ENCODE measurements around the gene TPO. TPM values are rescaled to one million over a fixed set of nuclear protein-coding genes. Genes with fewer than 3 reads are reported as not detected.
"Not testable (repeated sequence)": the region's sequence is repeated elsewhere in the genome, so short reads cannot be mapped to it uniquely, and the experiment has no call there.

TPO gene
- polyA plus RNA-seq, 3 donors: 0.06 to 0.09 TPM; not detected in 1

DNA sequence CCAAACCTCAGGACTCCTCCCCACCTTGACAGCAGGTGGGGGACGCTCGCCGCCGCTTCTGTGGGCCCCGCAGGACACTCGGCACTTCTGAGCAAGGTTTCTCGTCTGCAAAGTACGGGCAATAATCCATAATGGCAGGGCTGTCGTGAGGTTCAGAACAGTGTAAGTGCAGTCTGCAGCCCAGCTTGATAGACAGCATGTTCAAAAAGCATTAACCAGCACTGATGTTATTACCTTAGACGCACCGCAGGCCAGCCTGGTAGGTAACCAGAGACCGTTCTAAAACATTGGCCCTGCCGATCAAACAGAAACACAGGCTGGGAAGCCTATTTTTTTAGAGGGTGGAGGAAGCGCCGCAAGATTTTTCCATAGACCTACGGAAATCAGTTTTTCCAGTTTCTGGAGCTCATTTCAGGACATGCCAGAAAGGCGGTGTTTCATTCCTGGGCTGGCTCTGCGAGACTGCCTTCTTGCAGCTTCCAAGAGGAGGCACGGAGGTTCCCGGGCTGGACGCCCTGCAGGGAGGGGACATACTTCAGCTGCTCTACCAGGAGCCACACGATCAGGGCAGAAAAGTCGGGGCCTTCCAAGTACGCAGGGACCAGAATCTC lies 148.7 kb downstream of the TPO start:
- no peak for DNase-seq (ENCODE audit: extremely low read depth in 1 of 11, low read depth in 9 of 11, low spot score in 4 of 11)

DNA sequence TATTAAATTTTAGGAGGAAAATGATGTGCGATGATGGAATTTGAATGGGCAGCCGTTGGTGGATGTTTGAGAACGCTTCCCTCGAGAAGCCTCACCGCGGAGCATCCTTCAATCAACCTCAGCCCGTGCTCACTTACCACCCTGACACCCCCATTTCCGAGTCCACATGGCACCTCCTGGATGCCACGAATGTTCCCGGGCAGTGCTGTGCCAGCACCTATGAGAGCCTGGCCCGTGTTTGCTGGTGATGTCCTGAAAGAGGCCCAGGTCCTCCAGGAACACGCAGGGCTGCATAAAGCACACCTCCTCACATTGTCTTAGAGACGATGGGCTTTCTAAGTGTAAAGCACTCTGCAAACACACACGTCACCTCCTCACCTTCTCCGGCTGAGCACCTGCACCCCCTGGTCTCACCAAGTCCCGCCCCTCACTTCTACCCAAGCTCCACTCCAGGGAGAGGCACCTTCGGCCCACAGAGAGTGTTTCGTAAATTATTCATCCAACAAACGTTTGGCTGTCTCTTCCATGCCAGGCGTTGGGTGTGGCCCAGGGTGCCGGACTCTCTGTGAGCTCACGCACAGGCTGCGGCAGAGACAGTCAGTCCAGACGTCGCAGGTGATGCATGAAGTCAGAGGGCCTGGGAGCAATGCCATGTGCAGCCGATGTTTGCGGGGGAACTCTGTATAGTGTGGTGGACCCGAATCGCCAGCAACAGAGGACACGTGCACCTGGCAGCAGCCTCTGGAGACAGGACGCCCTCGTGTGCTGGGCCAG lies 150.0 kb downstream of the TPO start:
- DNase-seq (ENCODE audit: extremely low read depth in 1 of 11, low read depth in 9 of 11, low spot score in 4 of 11): no peak

DNA sequence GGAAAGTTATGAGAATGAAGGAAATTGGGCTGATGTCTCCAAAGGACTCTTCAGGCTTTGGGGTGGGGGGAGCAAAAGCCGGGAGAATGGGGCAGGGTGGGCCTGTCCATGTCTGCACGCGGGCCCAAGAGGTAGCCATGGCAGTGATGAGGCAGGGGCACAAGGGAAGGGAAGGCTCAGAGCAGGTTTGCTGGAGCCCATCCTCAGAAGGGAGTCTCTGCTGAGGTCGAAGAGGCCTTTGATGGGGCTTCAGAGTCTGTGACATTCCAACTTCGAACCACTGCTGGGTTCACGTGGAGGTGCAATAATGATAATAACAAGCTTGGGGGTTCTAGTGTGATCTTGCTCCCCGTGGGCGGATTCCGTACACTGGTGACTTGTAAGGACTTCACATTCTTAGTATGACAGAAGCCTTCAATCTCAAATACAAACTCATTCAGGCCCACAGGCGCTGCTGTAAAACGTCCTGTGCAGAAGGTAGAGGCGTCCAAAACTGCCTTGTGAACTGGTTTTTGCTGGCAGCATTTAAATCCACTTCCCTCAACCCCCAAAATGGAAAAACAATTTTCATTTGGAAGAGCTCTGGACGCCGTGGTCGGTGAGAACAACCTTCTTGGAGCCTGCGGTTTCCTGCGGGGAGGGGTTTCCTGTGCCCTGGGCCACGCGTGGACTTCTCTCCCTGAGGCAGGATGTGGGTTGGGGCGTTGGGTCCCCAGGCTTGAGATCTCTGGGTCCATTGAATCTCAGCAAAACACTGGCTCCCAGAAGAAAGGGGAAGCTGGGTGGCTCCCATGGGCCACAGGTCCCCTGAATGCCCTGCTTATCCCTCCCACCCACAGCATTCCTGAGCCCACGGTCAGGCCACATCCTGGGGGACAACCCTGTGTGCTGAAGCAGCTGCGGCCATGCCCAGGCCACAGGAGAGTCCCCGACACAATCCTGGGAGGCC lies 151.0 kb downstream of the TPO start:
- no peak for DNase-seq (ENCODE audit: extremely low read depth in 1 of 11, low read depth in 9 of 11, low spot score in 4 of 11)

DNA sequence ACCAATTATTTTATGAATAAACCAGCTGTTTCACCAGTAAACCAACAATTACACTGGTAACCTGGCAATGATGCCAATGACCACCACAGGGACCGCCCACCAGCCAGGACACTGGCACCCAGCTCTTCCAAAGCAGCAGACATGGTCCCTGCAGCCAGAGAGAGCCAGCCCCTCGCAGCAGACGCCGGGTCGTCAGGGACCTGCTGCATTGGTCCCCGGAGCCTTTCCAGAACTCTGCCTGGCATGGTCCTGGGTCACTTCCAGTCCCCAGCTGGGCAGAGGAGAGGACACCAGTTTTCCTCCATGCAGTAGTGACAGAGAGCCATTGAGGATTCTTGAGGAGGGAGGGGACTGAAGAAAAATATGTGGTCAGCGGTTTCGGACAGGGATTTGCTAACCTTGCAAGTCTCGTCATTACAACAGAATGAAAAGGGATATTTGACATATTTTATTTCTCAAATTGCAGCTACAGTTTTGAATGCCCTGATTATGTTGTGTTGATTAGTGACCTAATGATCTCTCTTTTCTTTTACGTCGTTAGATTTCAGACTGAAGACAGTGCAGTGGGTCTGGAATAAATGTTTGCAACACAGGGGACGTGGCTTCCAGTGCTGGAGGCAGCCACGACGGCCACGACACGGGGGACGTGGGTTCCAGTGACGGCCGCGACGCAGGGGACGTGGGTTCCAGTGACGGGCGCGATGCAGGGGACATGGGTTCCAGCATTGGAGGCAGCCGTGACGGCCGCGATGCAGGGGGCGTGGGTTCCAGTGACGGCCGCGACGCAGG lies 154.5 kb downstream of the TPO start:
- DNase-seq (ENCODE audit: extremely low read depth in 1 of 11, low read depth in 9 of 11, low spot score in 4 of 11): no peak

DNA sequence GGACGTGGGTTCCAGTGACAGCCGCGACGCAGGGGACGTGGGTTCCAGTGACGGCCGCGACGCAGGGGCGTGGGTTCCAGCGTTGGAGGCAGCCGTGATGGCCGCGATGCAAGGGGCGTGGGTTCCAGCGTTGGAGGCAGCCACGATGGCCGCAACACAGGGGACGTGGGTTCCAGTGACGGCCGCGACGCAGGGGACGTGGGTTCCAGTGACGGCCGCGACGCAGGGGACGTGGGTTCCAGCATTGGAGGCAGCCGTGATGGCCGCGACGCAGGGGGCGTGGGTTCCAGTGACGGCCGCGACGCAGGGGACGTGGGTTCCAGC lies 155.0 kb downstream of the TPO start:
- DNase-seq (ENCODE audit: extremely low read depth in 1 of 11, low read depth in 9 of 11, low spot score in 4 of 11): not testable (repeated sequence)

DNA sequence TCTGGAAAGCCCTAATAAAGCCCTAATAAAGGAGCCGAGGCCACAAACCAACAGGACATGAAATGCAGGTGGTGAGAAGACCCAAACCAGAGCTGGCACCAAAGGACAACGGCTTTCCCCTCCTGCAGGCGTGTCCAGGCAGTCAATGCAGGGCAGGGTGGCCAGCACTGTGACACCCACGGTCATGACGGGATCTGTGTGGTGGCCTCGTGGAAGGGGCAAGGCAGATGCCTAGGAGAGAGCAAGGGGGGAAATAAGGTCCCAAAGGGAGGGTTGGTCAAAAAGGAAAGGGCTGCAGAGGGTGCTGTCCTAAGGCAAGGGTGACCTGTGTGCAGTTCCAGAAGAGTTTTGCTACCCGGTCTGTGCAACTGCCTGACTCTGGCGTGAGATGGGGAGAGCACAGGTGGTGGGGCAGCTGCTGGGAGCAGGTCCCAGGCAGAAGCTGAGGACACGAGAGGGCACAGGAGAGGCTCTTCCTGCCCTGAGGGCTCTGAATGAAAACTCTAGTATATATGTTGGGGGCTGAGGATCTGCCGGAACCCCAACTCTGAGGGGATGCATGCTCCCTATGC lies 156.7 kb downstream of the TPO start:
- no peak for DNase-seq (ENCODE audit: extremely low read depth in 1 of 11, low read depth in 9 of 11, low spot score in 4 of 11)

DNA sequence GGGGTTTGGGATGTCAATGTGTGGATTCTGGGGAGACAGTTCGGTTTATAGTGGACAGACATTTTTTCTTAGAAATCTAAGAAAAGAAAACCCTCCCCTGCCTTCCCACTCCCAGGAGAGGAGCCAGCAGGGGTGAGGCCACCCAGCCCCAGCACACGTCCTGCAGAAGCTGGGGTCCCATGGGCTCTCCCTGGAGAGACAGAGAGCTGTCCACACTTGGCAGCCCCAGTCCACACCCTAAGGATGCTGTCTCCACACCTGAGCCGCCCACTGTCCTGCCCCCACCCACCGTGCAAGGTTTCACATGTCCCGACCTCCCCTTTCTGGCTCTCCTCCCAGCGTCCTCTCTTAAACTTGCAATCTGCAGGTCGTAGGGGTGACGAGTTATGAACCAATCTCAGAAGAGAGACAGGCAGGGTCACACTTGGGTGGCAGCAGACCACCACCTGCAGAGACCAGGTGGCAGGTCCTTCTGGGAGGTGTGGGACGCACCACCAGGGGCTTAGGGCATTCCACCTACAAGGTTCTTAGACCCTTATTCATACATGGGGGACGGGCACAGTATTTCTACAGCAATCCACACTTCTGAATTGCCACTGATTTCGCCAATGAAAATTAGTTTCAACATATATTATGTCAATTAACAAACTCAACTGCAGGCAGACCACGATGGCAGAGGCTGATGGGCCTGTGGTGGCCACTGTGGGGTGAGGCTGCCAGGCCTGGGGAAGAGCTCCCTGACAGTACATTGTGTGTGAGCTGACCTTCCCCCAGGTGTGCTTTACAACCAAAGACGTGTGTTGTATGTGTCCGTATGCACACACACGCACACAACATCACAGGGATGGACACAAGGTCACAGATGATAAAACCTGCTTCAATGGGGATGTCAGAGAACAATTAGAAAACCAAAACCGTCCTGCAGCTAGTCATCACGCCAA lies 158.5 kb downstream of the TPO start:
- DNase-seq (ENCODE audit: extremely low read depth in 1 of 11, low read depth in 9 of 11, low spot score in 4 of 11): no peak

DNA sequence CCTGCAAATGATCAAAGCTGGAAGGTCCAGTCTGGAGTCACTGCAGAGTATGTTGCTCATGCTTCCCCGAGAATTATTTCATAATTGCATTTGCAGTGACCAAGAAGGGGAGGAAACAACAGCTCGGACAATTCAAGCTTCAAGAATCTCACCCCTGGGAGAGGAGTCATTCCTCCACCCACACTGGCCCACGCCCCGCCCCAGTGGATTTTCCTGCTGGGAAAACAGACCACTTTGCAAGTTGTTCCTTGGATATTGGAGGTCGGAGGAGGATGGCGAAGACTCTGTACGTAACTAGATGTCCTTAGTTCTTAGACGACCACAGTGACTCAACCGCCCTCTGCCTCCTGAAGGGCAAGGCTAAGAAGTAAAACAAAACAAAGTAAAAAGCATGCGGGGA lies 159.4 kb downstream of the TPO start:
- no peak for DNase-seq (ENCODE audit: extremely low read depth in 1 of 11, low read depth in 9 of 11, low spot score in 4 of 11)

DNA sequence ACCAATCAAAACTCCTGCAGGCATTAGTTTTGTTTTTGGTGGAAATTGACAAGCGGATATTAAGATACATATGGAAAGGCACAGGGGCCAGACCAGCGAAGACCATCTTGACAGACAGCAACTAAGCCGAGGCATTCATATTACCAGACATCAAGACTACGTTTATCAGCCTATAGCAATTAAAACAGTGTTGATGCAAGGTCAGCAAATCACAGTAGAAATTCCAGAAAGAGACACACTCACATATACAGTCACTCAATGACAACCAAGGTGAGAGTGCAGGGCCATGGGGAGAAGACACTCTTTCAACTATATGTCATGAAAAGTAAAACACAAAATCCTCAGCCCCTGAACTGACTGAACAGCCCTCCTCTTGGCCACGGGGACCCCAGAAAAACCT lies 164.6 kb downstream of the TPO start:
- DNase-seq (ENCODE audit: extremely low read depth in 1 of 11, low read depth in 9 of 11, low spot score in 4 of 11): no peak

DNA sequence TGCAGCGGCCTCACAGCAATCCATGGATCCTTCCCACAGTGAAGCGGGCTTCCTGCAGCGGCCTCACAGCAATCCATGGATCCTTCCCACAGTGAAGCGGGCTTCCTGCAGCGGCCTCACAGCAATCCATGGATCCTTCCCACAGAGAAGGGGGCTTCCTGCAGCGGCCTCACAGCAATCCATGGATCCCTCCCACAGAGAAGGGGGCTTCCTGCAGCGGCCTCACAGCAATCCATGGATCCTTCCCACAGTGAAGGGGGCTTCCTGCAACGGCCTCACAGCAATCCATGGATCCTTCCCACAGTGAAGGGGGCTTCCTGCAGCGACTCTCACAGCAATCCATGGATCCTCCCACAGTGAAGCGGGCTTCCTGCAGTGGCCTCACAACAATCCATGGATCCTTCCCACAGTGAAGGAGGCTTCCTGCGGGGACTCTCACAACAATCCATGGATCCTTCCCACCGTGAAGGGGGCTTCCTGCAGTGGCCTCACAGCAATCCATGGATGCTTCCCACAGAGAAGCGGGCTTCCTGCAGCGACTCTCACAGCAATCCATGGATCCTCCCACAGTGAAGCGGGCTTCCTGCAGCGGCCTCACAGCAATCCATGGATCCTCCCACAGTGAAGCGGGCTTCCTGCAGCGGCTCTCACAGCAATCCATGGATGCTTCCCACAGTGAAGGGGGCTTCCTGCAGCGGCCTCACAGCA lies 168.1 kb downstream of the TPO start:
- not testable (repeated sequence) for DNase-seq (ENCODE audit: extremely low read depth in 1 of 11, low read depth in 9 of 11, low spot score in 4 of 11)

DNA sequence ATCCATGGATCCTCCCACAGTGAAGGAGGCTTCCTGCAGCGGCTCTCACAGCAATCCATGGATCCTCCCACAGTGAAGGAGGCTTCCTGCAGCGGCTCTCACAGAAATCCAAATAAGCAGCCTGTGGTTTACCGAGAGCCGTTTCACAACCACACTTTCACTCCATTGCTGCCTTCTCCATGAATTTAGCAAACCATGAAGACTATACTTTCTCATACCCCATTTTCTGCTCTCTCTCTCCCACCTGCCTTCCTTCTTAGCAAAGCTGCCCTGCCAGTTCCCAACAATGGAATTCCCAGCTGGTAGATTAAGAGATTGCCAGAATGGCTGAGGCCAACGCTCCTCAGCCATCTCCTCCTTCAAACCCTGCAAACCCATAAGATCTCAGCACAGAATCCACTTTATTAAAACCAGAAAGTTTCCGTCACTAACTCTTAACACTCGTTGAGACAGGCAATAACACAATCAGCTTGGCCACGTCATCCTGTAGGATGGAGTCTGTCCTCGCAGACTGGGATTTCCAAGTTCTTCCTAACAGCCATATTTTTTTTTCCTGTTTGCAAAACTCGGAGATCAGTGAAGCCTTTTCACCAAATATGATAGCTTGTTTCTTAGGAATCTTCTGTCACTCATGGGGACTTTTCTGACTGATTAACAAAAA lies 168.8 kb downstream of the TPO start:
- no peak for DNase-seq (ENCODE audit: extremely low read depth in 1 of 11, low read depth in 9 of 11, low spot score in 4 of 11)

DNA sequence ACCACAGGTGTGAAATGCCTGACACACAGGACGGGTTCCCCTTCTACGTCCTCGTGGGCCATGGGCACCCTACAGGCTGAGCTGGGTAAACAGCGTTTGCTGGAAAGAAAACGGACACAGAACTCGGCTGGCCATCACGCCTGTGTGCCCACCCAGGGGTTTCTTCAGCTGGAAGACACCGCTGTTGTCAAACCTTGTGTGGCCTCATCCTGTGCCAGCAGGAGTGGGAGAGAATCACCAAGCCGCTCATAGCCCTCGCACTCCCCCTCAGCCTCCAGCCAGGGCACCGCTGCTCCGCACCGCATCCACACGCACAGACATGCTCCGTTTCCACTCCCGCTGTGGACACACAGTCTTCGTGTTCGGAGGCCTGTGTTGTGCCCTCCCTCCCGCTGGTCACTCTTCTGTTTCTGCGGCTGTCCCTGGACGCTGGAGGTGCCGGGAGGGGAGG lies 169.7 kb downstream of the TPO start:
- DNase-seq (ENCODE audit: extremely low read depth in 1 of 11, low read depth in 9 of 11, low spot score in 4 of 11): no peak

DNA sequence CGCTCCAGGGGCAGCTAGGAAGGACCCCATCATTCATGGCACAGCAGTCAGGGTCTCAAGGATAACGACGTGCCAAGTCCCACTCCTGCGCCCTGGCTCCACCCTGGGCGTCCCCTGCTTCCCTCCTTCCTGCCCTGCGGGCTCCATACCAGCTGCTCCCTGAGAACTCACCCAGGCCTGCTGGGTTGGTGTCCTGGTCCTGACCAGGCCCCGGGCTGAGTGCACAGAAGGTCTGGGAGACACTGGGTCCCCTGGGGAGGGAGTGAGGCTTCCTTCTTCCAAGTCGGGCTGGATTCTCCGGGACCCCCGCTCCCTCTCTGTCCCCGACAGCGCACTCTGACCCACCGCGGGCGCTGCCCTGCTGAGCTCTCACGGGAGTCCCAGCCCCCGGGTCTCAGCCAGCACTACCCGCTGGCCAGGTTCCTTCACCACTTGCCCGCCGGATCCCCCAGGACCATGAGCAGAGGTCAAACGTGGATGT lies 170.8 kb downstream of the TPO start:
- no peak for DNase-seq (ENCODE audit: extremely low read depth in 1 of 11, low read depth in 9 of 11, low spot score in 4 of 11)

DNA sequence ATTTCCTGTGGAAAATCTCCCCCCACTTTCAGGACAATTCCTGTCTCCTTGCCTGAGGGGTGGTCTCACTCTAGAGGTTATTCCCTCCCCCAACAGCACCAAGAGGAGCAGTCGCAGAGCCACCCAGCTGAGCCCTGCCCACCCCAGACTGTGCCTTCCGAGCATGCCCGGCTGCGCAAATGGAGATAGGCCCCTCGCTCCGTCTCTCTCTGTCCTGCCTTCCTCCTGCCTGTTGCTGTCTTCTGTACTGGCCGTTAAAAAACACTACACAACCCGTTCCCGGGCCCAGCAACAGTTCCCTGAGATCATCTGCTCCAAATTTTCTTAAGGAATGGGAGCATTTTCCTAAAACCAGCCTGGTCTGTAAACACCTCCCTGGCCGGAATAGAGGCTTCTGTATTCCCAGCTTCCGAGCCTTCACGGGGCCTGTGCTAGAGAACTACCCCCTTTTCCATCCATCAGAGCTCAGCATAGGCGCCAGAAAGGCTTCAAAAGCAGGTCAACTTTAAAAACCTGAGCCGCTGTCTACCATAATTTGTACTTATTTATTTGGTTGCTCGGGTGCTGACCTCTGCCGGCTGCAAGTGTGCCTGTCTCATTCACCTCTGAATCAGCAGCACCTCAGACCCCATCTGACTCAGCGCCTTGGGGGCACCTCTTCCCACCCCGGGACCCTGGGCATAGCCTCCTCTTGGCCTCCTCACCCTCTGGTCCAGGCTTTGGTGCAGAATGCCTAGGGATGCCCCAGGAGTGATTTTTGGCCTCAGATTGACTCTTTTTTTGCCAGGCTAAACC lies 171.6 kb downstream of the TPO start:
- no peak for DNase-seq (ENCODE audit: extremely low read depth in 1 of 11, low read depth in 9 of 11, low spot score in 4 of 11)

DNA sequence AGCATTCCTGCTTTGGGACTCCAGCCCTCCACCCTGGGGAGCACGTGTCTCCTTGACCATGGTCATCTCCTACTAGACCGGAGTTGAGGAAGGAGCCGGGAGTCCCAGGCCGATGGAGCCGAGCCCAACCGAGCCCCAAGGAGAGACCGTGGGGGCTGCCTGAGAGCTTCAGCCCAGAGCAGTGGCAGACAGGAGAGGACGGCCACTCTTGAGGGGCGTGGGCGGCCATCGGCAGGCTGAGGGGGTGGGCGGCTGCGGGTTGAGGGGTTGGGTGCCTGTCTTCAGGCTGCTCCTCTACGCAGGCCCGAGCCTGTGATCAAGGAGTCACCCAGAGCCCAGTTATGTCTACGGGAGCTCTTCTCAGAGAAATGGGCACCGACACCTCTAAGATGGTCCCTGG lies 172.4 kb downstream of the TPO start:
- no peak for DNase-seq (ENCODE audit: extremely low read depth in 1 of 11, low read depth in 9 of 11, low spot score in 4 of 11)

All from renal cortex interstitium (tissue), 11 donors.